Measurements from ENCODE around the gene NQO2.
A peak's percentile ranks its signal among the peaks of the same experiment; 100 is the strongest.
"Not testable (repeated sequence)": the region's sequence is repeated elsewhere in the genome, so short reads cannot be mapped to it uniquely, and the experiment has no call there.

NQO2 gene

GRCh38 chr6:3045777-3046176, 46.1 kb downstream of the NQO2 start:
- no peak overlapping the region for H3K4me3 ChIP-seq (ENCODE audit: control insufficient read depth, low read depth, low read length)
- TF ChIP-seq, protein P1, sequence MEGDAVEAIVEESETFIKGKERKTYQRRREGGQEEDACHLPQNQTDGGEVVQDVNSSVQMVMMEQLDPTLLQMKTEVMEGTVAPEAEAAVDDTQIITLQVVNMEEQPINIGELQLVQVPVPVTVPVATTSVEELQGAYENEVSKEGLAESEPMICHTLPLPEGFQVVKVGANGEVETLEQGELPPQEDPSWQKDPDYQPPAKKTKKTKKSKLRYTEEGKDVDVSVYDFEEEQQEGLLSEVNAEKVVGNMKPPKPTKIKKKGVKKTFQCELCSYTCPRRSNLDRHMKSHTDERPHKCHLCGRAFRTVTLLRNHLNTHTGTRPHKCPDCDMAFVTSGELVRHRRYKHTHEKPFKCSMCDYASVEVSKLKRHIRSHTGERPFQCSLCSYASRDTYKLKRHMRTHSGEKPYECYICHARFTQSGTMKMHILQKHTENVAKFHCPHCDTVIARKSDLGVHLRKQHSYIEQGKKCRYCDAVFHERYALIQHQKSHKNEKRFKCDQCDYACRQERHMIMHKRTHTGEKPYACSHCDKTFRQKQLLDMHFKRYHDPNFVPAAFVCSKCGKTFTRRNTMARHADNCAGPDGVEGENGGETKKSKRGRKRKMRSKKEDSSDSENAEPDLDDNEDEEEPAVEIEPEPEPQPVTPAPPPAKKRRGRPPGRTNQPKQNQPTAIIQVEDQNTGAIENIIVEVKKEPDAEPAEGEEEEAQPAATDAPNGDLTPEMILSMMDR (IDR thresholded peaks at IDR 0.05; ENCODE audit: control insufficient read depth, insufficient read depth, low read depth, low read length, missing control alignments), result no peak
- no peak for DNase-seq (ENCODE audit: low read depth)

DNA sequence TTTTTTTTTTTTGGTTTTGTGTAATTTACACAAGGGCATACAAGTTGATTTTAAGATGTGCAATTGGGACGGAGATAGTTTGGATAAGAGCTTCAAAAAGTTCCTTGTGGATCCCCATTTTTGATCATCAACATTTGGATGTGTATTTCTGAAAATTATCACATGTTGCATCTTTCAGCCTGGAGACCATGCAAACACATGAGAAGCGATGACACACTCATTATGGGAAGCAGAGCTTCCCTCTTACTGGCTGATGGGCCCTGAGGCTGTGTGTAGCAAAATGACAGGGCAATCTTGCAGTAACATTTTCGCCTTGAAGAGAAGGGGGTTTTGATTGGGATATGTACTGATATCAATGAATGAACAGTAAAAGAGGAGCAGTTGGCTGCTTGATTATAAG, 46.6 kb downstream of the NQO2 start:
- TF ChIP-seq, protein P1 (IDR thresholded peaks at IDR 0.05; ENCODE audit: control insufficient read depth, insufficient read depth, low read depth, low read length, missing control alignments), result no peak
- H3K4me3 ChIP-seq (ENCODE audit: control insufficient read depth, low read depth, low read length), result no peak overlapping the region
- DNase-seq (ENCODE audit: low read depth), result no peak

DNA sequence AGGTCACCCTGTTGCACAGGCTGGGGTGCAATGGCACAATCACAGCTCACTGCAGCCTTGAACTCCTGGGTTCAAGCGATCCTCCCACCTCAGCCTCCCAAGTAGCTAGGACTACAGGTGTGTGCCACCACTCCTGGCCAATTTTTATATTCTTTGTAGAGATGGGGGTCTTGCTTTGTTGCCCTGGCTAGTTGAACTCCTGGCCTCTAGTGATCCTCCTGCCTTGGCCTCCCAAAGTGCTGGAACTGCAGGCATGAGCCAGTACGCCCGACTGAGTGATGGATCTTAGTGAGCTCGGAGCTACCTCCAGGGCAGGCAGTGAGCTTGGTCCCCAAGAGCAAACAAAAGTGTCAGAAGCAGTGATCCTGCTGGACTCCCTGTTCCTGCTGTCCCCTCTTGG, 48.3 kb downstream of the NQO2 start:
- H3K4me3 ChIP-seq (ENCODE audit: control insufficient read depth, low read depth, low read length); DNase-seq (ENCODE audit: low read depth): not testable (repeated sequence)

DNA sequence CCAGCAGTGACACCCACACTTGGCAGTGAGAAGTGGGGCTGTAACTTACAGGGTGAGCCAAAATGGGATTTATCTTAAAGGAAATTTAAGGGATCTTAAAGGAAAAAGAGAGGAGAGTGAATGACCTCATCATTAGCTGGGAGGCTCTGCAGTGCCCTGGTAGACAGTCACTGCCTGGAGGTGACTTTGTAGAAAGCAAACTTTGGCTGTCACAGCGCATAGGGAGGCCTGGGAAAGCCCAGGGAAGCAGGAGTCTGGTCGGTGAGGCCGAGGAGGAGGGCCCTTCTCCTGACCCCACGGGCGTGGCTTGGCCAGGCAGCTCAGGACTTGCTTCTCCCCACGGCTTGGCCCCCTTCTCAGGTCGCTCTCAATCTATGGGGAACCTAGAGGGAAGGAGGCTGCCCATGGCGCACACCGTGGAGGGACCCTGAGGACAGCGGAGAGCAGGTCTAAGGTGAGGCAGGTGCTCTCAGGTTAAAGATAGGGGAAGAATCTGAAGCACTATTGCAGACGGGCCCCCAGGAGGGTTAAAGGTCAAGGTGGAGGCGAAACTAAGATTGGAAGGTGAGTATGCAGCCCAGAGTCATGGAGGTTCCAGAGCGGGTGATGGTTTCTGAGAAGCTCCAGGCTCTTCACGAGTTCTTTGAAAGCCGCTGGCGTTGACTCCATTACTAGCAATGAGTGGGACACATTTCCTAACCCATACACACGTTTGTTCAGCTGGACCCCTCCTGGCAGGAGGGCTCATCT, 53.0 kb downstream of the NQO2 start:
- no peak for DNase-seq (ENCODE audit: low read depth)
- H3K4me3 ChIP-seq (ENCODE audit: control insufficient read depth, low read depth, low read length), result no peak overlapping the region
- TF ChIP-seq, protein P1 (IDR thresholded peaks at IDR 0.05; ENCODE audit: control insufficient read depth, insufficient read depth, low read depth, low read length, missing control alignments), result no peak

- TF ChIP-seq, protein P1 (IDR thresholded peaks at IDR 0.05; ENCODE audit: control insufficient read depth, insufficient read depth, low read depth, low read length, missing control alignments), result no peak
- no peak overlapping the region; the same call in 1 of the 2 replicates for H3K4me3 ChIP-seq (ENCODE audit: control insufficient read depth, low read depth, low read length)
- DNase-seq (ENCODE audit: low read depth), result no peak
These were observed 53.5 kb downstream of the NQO2 start for GRCh38 chr6:3053231-3053508.

DNA sequence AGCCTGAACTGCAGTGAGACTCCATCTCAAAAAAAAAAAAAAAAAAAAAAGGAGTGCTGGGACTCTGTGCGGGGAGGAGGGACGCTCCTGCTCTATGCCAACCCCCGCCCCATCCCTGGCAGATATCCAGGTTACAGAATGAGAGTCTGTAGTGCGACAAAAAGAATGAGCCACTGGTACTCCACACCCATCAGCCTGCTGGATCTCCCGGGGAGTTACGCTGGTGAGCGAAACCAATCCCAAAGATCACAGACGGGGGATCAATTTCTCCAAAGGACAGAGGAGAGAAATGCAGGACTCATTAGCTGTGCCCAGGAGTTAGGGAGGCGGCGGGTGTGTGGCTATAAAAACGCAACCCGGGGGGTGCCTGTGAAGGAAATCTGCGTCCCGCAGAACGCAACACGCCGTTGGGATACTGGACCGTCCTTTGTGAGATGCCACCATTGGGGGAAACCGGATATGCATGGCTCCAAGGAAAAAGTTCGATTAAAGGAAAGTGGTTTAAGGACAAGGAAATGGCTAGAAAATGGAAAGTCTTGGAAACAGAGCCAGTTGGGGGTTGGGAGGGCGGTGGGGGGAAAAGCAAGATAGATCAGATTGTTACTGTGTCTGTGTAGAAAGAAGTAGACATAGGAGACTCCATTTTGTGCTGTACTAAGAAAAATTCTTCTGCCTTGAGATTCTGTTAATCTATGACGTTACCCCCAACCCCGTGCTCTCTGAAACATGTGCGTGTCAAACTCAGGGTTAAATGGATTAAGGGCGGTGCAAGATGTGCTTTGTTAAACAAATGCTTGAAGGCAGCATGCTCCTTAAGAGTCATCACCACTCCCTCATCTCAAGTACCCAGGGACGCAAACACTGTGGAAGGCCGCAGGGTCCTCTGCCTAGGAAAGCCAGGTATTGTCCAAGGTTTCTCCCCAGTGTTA, 54.8 kb downstream of the NQO2 start:
- peak overlapping the region; percentile 38 for H3K4me3 ChIP-seq (ENCODE audit: control insufficient read depth, low read depth, low read length)
- DNase-seq (ENCODE audit: low read depth), result not testable (repeated sequence)

GRCh38 chr6:3055158-3055499, 55.4 kb downstream of the NQO2 start:
- not testable (repeated sequence) for DNase-seq (ENCODE audit: low read depth); H3K4me3 ChIP-seq (ENCODE audit: control insufficient read depth, low read depth, low read length)

- no peak overlapping the region for H3K4me3 ChIP-seq (ENCODE audit: control insufficient read depth, low read depth, low read length)
- no peak for DNase-seq (ENCODE audit: low read depth)
- TF ChIP-seq, protein P1 (IDR thresholded peaks at IDR 0.05; ENCODE audit: control insufficient read depth, insufficient read depth, low read depth, low read length, missing control alignments), result no peak
These were observed 57.5 kb downstream of the NQO2 start for GRCh38 chr6:3057063-3057770.
